Measurements from ENCODE around the gene RGPD8. TPM values are rescaled to one million over a fixed set of nuclear protein-coding genes. Genes with fewer than 3 reads are reported as not detected.

The RGPD8 gene

DNA sequence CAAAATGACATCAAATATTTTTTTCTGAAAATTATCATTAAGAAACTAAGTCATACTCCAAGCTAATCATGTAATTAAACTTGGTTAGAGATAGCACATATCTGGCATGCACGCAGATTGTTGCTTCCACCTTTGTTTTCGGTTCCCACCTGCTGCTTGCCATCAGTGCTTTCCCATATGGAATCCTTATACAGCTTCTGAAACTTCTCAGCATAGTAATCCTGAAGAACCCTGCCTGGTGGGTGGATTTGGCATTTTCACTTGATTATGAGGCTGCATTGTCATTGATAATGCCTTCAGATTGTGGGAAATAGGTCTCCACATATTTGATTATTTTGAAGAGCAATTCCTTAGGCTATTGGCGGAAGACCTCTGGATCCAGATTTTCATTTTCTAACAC, 110.5 kb downstream of the RGPD8 start:
- H3K9me3 ChIP-seq (ENCODE audit: control insufficient read depth, low read length), result peaks cover 2% of the 10 kb centered on the region
- no peak overlapping the region for H2AFZ ChIP-seq (ENCODE audit: low read depth, low read length)
- H4K91ac ChIP-seq (ENCODE audit: low read length), result no peak overlapping the region
- no peak overlapping the region for H2AK5ac ChIP-seq (ENCODE audit: low read length, severe bottlenecking)
- no peak overlapping the region for H2BK120ac ChIP-seq (ENCODE audit: low read depth, low read length)
- H2BK12ac ChIP-seq (ENCODE audit: low read length in 2 of 2), result no peak overlapping the region
- H3K18ac ChIP-seq (ENCODE audit: low read depth in 1 of 2, low read length in 2 of 2), result no peak overlapping the region
- H3K23ac ChIP-seq (ENCODE audit: low read length in 2 of 2), result no peak overlapping the region
- DNase-seq, result no peak
- no peak overlapping the region for H3K14ac ChIP-seq (ENCODE audit: low read length in 2 of 2)
- H3K27me3 ChIP-seq (ENCODE audit: control insufficient read depth in 1 of 2, insufficient read depth in 1 of 2, low read length in 2 of 2), result no peaks in the 10 kb centered on the region
- no peak overlapping the region for H2BK5ac ChIP-seq (ENCODE audit: low read depth, low read length, poor library complexity, severe bottlenecking)
- H3K4ac ChIP-seq (ENCODE audit: low read depth in 1 of 2, low read length in 2 of 2), result no peak overlapping the region
- WGBS, result 100% methylated on average over 3 of the region's 3 CpGs
- H3K4me1 ChIP-seq (ENCODE audit: control insufficient read depth, insufficient read depth, low read depth, low read length), result no peaks in the 10 kb centered on the region
- H4K8ac ChIP-seq (ENCODE audit: low read length), result no peak overlapping the region
- no peak overlapping the region for H2BK15ac ChIP-seq (ENCODE audit: low read depth, poor library complexity, severe bottlenecking)
- no peak overlapping the region for H3K4me2 ChIP-seq (ENCODE audit: low read length, poor library complexity, severe bottlenecking)
- H3K36me3 ChIP-seq (ENCODE audit: control insufficient read depth in 1 of 2, insufficient read depth in 2 of 2, low read depth in 1 of 2, low read length in 2 of 2), result peaks cover 11 to 41% of the 10 kb centered on the region in 2 experiments
- H3K4me3 ChIP-seq (ENCODE audit: insufficient read depth in 1 of 2, low read depth in 1 of 2, low read length in 2 of 2), result no peak overlapping the region
- H3K9ac ChIP-seq (ENCODE audit: low read length), result no peak overlapping the region
- H3K79me1 ChIP-seq (replicated peaks; ENCODE audit: low read length, poor library complexity, severe bottlenecking), result no peaks in the 10 kb centered on the region
- H3K27ac ChIP-seq (ENCODE audit: low read length, poor library complexity, severe bottlenecking), result no peak overlapping the region

DNA sequence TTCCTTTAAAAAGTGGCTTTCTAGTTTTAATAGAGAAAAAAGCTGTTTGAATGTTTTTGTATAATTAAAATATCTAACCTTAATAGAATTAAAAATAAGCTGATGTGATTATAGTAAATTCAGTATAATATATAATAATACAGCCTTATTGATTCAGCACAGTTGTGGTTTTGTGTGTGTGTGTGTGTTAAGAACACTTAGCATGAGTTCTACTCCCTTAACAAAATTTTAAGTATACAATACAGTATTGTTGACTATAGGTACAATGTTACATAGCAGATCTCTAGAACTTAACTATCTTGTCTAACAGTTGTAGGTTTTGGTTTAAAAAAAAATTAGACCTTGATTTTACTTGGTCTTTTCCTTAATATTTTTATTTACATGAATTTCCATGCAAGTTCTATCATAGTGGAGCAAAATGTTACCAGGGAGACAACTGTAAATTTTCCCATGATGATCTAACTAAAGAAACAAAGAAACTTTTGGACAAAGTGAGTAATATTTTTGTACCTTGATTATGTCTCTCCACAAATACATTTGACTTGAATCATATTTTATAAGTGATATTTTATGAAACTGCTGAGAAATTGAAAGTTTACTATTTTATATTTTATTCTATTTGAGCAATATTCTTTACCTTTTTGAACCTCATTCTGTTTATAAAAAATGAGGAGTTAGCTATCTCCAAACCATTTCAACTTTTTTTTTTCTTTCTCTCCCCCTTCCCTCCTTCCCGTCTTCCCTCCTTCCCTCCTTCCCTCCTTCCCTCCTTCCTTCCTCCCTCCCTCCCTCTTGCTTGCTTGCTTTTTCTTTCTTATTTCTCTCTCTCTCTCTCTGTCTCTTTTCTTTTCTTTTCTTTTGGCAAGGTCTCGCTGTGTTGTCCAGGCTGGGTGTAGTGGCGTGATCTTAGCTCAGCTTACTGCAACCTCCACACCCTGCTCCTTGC, 111.8 kb downstream of the RGPD8 start:
- no peak overlapping the region for H2BK120ac ChIP-seq (ENCODE audit: low read depth, low read length)
- H3K36me3 ChIP-seq (ENCODE audit: control insufficient read depth in 1 of 2, insufficient read depth in 2 of 2, low read depth in 1 of 2, low read length in 2 of 2), result peaks cover 8 to 30% of the 10 kb centered on the region in 2 experiments
- no peak overlapping the region for H2AK5ac ChIP-seq (ENCODE audit: low read length, severe bottlenecking)
- H4K8ac ChIP-seq (ENCODE audit: low read length), result no peak overlapping the region
- H3K18ac ChIP-seq (ENCODE audit: low read depth in 1 of 2, low read length in 2 of 2), result no peak overlapping the region
- no peak overlapping the region for H2BK15ac ChIP-seq (ENCODE audit: low read depth, poor library complexity, severe bottlenecking)
- H3K27ac ChIP-seq (ENCODE audit: low read length, poor library complexity, severe bottlenecking), result no peak overlapping the region
- no peak overlapping the region for H2BK5ac ChIP-seq (ENCODE audit: low read depth, low read length, poor library complexity, severe bottlenecking)
- no peaks in the 10 kb centered on the region for H3K79me1 ChIP-seq (replicated peaks; ENCODE audit: low read length, poor library complexity, severe bottlenecking)
- no peaks in the 10 kb centered on the region for H3K9me3 ChIP-seq (ENCODE audit: control insufficient read depth, low read length)
- 98% methylated on average over 3 of the region's 3 CpGs for WGBS
- no peak overlapping the region for H3K4me3 ChIP-seq (ENCODE audit: insufficient read depth in 1 of 2, low read depth in 1 of 2, low read length in 2 of 2)
- no peak overlapping the region for H2BK12ac ChIP-seq (ENCODE audit: low read length in 2 of 2)
- H3K4me2 ChIP-seq (ENCODE audit: low read length, poor library complexity, severe bottlenecking), result no peak overlapping the region
- no peak overlapping the region for H2AFZ ChIP-seq (ENCODE audit: low read depth, low read length)
- H4K91ac ChIP-seq (ENCODE audit: low read length), result no peak overlapping the region
- no peak overlapping the region for H3K4ac ChIP-seq (ENCODE audit: low read depth in 1 of 2, low read length in 2 of 2)
- no peak overlapping the region for H3K14ac ChIP-seq (ENCODE audit: low read length in 2 of 2)
- peak overlapping the region; percentile 42 for H3K9ac ChIP-seq (ENCODE audit: low read length)
- no peaks in the 10 kb centered on the region for H3K4me1 ChIP-seq (ENCODE audit: control insufficient read depth, insufficient read depth, low read depth, low read length)
- H3K23ac ChIP-seq (ENCODE audit: low read length in 2 of 2), result no peak overlapping the region
- no peaks in the 10 kb centered on the region for H3K27me3 ChIP-seq (ENCODE audit: control insufficient read depth in 1 of 2, insufficient read depth in 1 of 2, low read length in 2 of 2)
- no peak for DNase-seq

Small RNA genes within 50 kb of the gene (small RNA-seq; reads per million reads assigned to genes)
- not detected for gene AC115115.1 (ENCODE audit: low read depth)

All from mesenchymal stem cell (in vitro differentiated cells and primary cell).